BJ (cell line): ENCODE results near the gene INO80C. TPM values are rescaled to one million over a fixed set of nuclear protein-coding genes. Genes with fewer than 3 reads are reported as not detected.
"Not testable (repeated sequence)": the region's sequence is repeated elsewhere in the genome, so short reads cannot be mapped to it uniquely, and the experiment has no call there.

Experiments used
- CTCF ChIA-PET: fragments of 350-600 bp; formaldehyde crosslinking; extraction: SDS; loops from one replicate; lab custom pipeline; 2021; ENCODE audit warnings: antibody characterized with exemption, inconsistent platforms; lab: Yijun Ruan, JAX
- POLR2A ChIA-PET: fragments of 300-600 bp; sonication (Branson Sonifier 250); formaldehyde crosslinking; extraction: SDS; loops from one replicate; lab custom pipeline; 2021; ENCODE audit warnings: antibody characterized with exemption; lab: Charles Lee
- DNase-seq: peaks from one replicate; pipeline ENCODE4 v3.0.0-alpha.2; 2011; ENCODE audit warnings: low read depth
- H3K27me3 ChIP-seq: 2 replicates; pipeline ENCODE4 v1.6.0; 2011; ENCODE audit warnings: low read length; ENCODE audit not compliant: control insufficient read depth, insufficient read depth
- H3K36me3 ChIP-seq: 2 replicates; pipeline ENCODE4 v1.5.1; 2011; ENCODE audit warnings: low read length; ENCODE audit not compliant: control insufficient read depth, insufficient read depth
- H3K4me3 ChIP-seq: 2 replicates; pipeline ENCODE4 v1.5.1; 2011; ENCODE audit warnings: low read depth, mild to moderate bottlenecking, control low read depth, low read length
- polyA plus RNA-seq: library from polyadenylated mRNA; depleted of rRNA; stranded (reverse); fragments of >200 nt; gene quantifications from 2 replicates; pipeline ENCODE4 v1.2.3, GENCODE V29; 2011
- TF ChIP-seq, protein P1 (sequence below): IDR thresholded peaks from 2 replicates; pipeline ENCODE4 v1.5.1; 2011; ENCODE audit warnings: low read depth, mild to moderate bottlenecking, control low read depth, inconsistent platforms, low read length, moderate library complexity; ENCODE audit not compliant: insufficient read depth

The INO80C gene
- polyA plus RNA-seq, 1 experiment: 8.3 TPM

DNA sequence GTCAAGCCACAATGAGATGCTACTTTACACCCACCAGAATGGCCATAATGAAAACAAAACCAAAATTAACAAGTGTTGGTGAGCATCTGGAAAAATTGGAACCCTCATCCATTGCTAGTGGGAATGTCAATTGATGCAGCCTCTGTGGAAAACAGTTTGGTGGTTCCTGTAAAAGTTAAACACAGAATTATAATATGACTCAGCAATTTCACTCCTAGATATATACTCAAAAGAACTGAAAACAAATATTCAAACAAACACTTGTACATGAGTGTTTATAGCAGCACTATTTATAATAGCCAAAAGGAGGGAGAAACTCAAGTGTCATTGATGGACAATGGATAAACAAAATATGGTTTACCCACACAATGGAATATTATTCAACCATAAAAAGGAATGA lies 43.0 kb downstream of the INO80C start:
- POLR2A ChIA-PET: no interaction called here
- CTCF ChIA-PET: no interaction called here
- H3K36me3 ChIP-seq: no peaks in the 10 kb centered on the region
- no peaks in the 10 kb centered on the region for H3K27me3 ChIP-seq
- H3K4me3 ChIP-seq: no peak overlapping the region
- no peak for DNase-seq
- TF ChIP-seq, protein P1, sequence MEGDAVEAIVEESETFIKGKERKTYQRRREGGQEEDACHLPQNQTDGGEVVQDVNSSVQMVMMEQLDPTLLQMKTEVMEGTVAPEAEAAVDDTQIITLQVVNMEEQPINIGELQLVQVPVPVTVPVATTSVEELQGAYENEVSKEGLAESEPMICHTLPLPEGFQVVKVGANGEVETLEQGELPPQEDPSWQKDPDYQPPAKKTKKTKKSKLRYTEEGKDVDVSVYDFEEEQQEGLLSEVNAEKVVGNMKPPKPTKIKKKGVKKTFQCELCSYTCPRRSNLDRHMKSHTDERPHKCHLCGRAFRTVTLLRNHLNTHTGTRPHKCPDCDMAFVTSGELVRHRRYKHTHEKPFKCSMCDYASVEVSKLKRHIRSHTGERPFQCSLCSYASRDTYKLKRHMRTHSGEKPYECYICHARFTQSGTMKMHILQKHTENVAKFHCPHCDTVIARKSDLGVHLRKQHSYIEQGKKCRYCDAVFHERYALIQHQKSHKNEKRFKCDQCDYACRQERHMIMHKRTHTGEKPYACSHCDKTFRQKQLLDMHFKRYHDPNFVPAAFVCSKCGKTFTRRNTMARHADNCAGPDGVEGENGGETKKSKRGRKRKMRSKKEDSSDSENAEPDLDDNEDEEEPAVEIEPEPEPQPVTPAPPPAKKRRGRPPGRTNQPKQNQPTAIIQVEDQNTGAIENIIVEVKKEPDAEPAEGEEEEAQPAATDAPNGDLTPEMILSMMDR: no peak

DNA sequence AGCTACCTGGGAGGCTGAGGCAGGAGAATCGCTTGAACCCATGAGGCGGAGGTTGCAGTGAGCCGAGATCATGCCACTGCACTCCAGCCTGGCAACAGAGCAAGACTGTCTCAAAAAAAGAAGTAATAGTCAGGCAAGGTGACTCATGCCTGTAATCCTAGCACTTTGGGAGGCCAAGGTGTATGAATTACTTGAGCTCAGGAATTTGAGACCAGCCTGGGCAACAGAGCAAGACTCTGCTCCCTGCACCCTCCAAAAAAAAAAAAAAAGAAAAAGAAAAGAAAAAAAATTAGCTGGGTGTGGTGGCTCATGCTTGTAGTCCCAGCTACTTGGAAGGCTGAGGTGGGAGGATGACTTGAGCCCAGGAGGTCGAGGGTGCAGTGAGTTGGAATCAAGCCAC lies 44.7 kb downstream of the INO80C start:
- H3K36me3 ChIP-seq: not testable (repeated sequence)

DNA sequence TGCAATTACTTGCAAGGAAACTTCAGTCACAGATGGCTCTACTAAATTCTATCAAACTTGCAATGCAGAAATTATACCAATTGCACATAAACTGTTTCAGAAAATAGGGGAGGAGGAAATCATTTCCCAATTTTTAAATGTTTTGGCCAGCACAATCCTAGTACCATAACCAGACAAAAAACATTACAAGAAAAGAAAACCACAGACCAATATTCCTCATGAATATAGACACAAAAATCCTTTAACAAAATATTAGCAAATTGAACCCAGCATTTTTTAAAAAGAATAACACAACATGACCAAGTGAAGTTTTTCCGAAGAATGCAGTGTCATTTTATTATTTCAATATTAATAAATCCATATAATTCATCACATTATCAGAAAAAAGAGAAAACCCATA lies 45.8 kb downstream of the INO80C start:
- ChIA-PET CTCF (no interaction called here), POLR2A (no interaction called here)
- Histone ChIP-seq H3K36me3 (no peaks in the 10 kb centered on the region), H3K27me3 (no peaks in the 10 kb centered on the region), H3K4me3 (no peak overlapping the region)
- DNase-seq: no peak
- TF ChIP-seq, protein P1: no peak

More for the DNA sequence above, 44.7 kb downstream of the INO80C start:
- H3K27me3 ChIP-seq, POLR2A ChIA-PET, H3K4me3 ChIP-seq, DNase-seq, CTCF ChIA-PET: not testable (repeated sequence)

DNA sequence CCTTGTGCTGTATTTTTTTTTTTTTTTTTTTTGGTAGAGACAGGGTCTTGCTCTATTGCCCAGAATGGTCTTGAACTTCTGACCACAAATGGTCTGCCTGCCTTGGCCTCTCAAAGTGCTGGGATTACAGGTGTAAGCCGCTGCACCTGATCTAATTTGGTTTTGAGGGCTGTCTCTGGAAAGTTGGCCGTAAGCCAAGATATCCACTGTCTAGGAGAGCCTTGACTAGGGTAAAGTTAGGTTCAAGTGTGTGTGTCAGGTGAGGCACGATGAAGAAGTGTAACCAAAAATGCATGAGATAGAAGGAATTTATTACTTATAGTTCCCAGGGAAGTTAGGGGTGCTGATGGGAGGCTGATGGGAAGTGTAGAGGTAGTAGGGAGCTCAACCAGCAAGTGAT lies 46.7 kb downstream of the INO80C start:
- POLR2A ChIA-PET: no interaction called here
- CTCF ChIA-PET: no interaction called here
- TF ChIP-seq, protein P1: no peak

DNA sequence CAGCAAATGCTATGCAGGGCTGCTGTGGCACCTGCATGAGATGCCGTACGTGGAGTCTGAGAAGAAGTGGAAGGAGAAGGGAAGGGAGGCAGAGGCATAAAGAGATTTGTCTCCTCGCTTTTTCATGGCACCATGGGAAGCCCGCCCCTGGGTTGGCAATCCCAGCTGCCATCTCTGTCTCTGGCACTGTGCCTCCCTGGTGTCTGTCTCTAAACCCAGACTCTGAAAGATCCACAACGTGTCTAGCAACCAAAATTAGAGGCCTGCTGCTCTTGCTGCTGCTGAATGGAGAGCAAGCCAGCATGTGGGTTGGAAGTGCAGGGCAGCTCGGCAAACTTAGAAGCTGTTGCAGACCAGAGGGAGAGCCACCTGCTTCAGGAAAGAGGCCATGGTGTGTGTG lies 53.1 kb downstream of the INO80C start:
- TF ChIP-seq, protein P1: no peak
- Histone ChIP-seq H3K4me3 (no peak overlapping the region), H3K36me3 (no peaks in the 10 kb centered on the region), H3K27me3 (peaks cover 2% of the 10 kb centered on the region; the same call in 1 of the 2 replicates)
- CTCF ChIA-PET: no interaction called here
- no peak for DNase-seq
- POLR2A ChIA-PET: no interaction called here

More for the DNA sequence above, 46.7 kb downstream of the INO80C start:
- Histone ChIP-seq H3K27me3 (peaks cover 2% of the 10 kb centered on the region; the same call in 1 of the 2 replicates), H3K4me3 (no peak overlapping the region), H3K36me3 (no peaks in the 10 kb centered on the region)
- DNase-seq: no peak

DNA sequence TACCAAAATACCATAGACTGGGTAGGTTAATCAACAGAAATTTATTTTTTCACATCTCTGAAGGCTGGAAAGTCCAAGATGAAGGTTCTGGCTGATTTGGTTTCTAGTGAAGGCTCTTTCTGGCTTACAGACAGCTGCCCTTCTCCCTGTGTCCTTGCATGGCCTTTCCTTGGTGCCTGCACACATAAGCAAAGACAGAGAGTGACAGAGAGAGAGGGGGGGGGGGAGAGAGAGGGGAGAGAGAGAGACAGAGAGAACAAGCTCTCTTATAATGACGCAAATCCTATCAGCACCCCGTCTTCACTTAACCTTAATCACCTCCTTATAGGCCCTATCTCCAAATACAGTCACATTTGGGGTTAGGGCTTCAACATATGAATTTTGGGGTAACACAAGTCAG lies 53.9 kb downstream of the INO80C start:
- peaks cover 2% of the 10 kb centered on the region; the same call in 1 of the 2 replicates for H3K27me3 ChIP-seq
- TF ChIP-seq, protein P1: no peak
- H3K4me3 ChIP-seq: no peak overlapping the region
- ChIA-PET CTCF (no interaction called here), POLR2A (no interaction called here)
- no peaks in the 10 kb centered on the region for H3K36me3 ChIP-seq
- no peak for DNase-seq
